ENCODE measurements around the gene CRB2. TPM values are rescaled to one million over a fixed set of nuclear protein-coding genes. Genes with fewer than 3 reads are reported as not detected.

Gene CRB2
- total RNA-seq, 1 experiment from 2014 or later: 3.6 TPM

- Histone ChIP-seq H3K18ac (ENCODE audit: insufficient read length, low read depth, low read length) (no peak overlapping the region), H2BK12ac (ENCODE audit: insufficient read length, low read depth, low read length) (no peak overlapping the region), H3K79me2 (ENCODE audit: insufficient read depth, low read length) (no peaks in the 10 kb centered on the region), H2BK120ac (ENCODE audit: low read depth, low read length, poor library complexity, severe bottlenecking) (no peak overlapping the region), H4K20me1 (ENCODE audit: control insufficient read depth, insufficient read depth, insufficient read length) (no peaks in the 10 kb centered on the region), H3K4me2 (ENCODE audit: insufficient read depth, insufficient read length, low read length) (no peak overlapping the region), H3K9me3 (ENCODE audit: control insufficient read depth, low read depth, low read length) (no peaks in the 10 kb centered on the region), H3K79me1 (ENCODE audit: insufficient read depth, low read depth, low read length, poor library complexity, severe bottlenecking) (no peaks in the 10 kb centered on the region), H3K14ac (ENCODE audit: insufficient read depth, low read length) (no peak overlapping the region), H4K8ac (replicated peaks; ENCODE audit: insufficient read length, low read depth, low read length) (no peak overlapping the region), H3K27ac (ENCODE audit: insufficient read length, low read depth, low read length) (no peak overlapping the region), H3K4ac (ENCODE audit: low read depth, low read length) (no peak overlapping the region), H3T11ph (ENCODE audit: low read length) (no peak overlapping the region), H3K27me3 (ENCODE audit: insufficient read depth, low read length) (no peaks in the 10 kb centered on the region; the same call in 1 of the 2 replicates), H3K23me2 (ENCODE audit: insufficient read length, low read depth, low read length, poor library complexity, severe bottlenecking) (no peaks in the 10 kb centered on the region), H3K4me1 (ENCODE audit: insufficient read depth, low read length) (no peaks in the 10 kb centered on the region), H2AK5ac (ENCODE audit: insufficient read length, low read length) (no peak overlapping the region), H3K56ac (ENCODE audit: insufficient read length, low read depth, low read length) (no peak overlapping the region), H3K23ac (ENCODE audit: insufficient read length, low read depth, low read length) (no peak overlapping the region), H3K9ac (ENCODE audit: extremely low read depth, insufficient read length, low read length) (no peak overlapping the region), H2BK15ac (ENCODE audit: low read depth, low read length) (no peak overlapping the region), H4K91ac (ENCODE audit: insufficient read length, low read depth, low read length) (no peak overlapping the region), H2AFZ (ENCODE audit: low read length) (no peak overlapping the region), H4K5ac (ENCODE audit: insufficient read length, low read depth, low read length) (no peak overlapping the region), H2BK20ac (ENCODE audit: low read depth, low read length, poor library complexity, severe bottlenecking) (no peak overlapping the region), H2BK5ac (ENCODE audit: insufficient read length, low read length) (no peak overlapping the region)
- WGBS (ENCODE audit: extremely low coverage, insufficient read length, low lambda C conversion rate): no CpG with 5 or more reads among the region's 30 CpGs
- no peak overlapping the region for H3K27ac Mint-ChIP-seq
- no peak for TF ChIP-seq CTCF (conservative IDR thresholded peaks at IDR 0.05)
- H3K4me1 Mint-ChIP-seq: peaks cover 10 to 20% of the 10 kb centered on the region in 2 experiments
- no peaks in the 10 kb centered on the region for H3K9me3 Mint-ChIP-seq
- H3K4me3 Mint-ChIP-seq: no peak overlapping the region
- H3K36me3 Mint-ChIP-seq (ENCODE audit: insufficient read depth in 1 of 3, low read depth in 3 of 3): peaks cover 2 to 5% (median 4%) of the 10 kb centered on the region in 3 experiments; a peak in 2 of 7 replicates
- peaks cover 7% of the 10 kb centered on the region for H3K27me3 Mint-ChIP-seq (ENCODE audit: low read depth)
- no peak for DNase-seq
Observed at GRCh38 chr9:123378956-123379660, 23.1 kb downstream of the CRB2 start.

Measured in H9 (cell line).